GM12878 (cell line): ENCODE results near the gene PLAC1.

Experiments
- MTA2 ChIP-seq: fragments of 450-650 bp; IDR thresholded peaks from 2 replicates; pipeline ENCODE4 v1.6.1; 2016; ENCODE audit warnings: low read depth, mild to moderate bottlenecking, moderate library complexity
- RAD21 ChIP-seq: IDR thresholded peaks from 2 replicates; pipeline ENCODE4 v1.6.1; 2011; ENCODE audit warnings: mild to moderate bottlenecking, low read depth, low read length, moderate library complexity; ENCODE audit not compliant: insufficient read depth
- TF ChIP-seq, protein P1 (sequence below), 3 experiments: IDR thresholded peaks in 2 of 3; conservative IDR thresholded peaks in 1 of 3; 2 replicates each; pipeline ENCODE4 v1.5.1; 2011; ENCODE audit warnings: low read depth in 3 of 3, low read length in 3 of 3, mild to moderate bottlenecking in 3 of 3, control low read depth in 2 of 3, moderate library complexity in 2 of 3, inconsistent platforms in 1 of 3, mixed read lengths in 1 of 3; ENCODE audit not compliant: control insufficient read depth in 2 of 3, insufficient read depth in 1 of 3; ENCODE audit errors: extremely low read depth in 1 of 3

DNA sequence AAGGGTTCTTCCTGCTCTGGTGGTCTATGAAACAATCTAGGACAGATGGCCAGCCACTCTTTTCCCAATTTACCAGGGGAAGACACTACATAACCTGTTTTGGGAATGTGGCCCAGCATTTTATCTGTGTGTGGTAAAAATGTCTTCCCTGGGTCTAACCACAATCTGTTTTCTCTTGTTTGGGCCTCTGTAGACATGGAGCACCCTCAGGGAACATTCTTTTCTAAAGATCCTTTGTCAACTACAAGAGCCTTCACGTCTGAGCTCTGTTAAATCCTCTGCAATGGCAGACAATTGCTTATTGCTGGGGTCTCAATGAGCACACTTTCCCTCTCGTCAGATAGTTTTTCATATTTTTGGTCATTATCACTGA is 35.5 kb downstream of the PLAC1 start:
- TF ChIP-seq, protein P1, sequence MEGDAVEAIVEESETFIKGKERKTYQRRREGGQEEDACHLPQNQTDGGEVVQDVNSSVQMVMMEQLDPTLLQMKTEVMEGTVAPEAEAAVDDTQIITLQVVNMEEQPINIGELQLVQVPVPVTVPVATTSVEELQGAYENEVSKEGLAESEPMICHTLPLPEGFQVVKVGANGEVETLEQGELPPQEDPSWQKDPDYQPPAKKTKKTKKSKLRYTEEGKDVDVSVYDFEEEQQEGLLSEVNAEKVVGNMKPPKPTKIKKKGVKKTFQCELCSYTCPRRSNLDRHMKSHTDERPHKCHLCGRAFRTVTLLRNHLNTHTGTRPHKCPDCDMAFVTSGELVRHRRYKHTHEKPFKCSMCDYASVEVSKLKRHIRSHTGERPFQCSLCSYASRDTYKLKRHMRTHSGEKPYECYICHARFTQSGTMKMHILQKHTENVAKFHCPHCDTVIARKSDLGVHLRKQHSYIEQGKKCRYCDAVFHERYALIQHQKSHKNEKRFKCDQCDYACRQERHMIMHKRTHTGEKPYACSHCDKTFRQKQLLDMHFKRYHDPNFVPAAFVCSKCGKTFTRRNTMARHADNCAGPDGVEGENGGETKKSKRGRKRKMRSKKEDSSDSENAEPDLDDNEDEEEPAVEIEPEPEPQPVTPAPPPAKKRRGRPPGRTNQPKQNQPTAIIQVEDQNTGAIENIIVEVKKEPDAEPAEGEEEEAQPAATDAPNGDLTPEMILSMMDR (IDR thresholded peaks at IDR 0.05 in 2 of 3, conservative IDR thresholded peaks at IDR 0.05 in 1 of 3; ENCODE audit: control insufficient read depth in 2 of 3, extremely low read depth in 1 of 3, insufficient read depth in 1 of 3, low read depth in 3 of 3, low read length in 3 of 3): no peak
- TF ChIP-seq MTA2 (no peak), RAD21 (no peak)
